Measurements from ENCODE around the gene CFAP70.

- no peak for TF ChIP-seq EP300 (IDR thresholded peaks at IDR 0.05; ENCODE audit: borderline replicate concordance)
- TF ChIP-seq MAX (IDR thresholded peaks at IDR 0.05) = no peak
- TF ChIP-seq, protein P1, sequence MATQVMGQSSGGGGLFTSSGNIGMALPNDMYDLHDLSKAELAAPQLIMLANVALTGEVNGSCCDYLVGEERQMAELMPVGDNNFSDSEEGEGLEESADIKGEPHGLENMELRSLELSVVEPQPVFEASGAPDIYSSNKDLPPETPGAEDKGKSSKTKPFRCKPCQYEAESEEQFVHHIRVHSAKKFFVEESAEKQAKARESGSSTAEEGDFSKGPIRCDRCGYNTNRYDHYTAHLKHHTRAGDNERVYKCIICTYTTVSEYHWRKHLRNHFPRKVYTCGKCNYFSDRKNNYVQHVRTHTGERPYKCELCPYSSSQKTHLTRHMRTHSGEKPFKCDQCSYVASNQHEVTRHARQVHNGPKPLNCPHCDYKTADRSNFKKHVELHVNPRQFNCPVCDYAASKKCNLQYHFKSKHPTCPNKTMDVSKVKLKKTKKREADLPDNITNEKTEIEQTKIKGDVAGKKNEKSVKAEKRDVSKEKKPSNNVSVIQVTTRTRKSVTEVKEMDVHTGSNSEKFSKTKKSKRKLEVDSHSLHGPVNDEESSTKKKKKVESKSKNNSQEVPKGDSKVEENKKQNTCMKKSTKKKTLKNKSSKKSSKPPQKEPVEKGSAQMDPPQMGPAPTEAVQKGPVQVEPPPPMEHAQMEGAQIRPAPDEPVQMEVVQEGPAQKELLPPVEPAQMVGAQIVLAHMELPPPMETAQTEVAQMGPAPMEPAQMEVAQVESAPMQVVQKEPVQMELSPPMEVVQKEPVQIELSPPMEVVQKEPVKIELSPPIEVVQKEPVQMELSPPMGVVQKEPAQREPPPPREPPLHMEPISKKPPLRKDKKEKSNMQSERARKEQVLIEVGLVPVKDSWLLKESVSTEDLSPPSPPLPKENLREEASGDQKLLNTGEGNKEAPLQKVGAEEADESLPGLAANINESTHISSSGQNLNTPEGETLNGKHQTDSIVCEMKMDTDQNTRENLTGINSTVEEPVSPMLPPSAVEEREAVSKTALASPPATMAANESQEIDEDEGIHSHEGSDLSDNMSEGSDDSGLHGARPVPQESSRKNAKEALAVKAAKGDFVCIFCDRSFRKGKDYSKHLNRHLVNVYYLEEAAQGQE (IDR thresholded peaks at IDR 0.05; ENCODE audit: low read depth) = no peak
- TF ChIP-seq ZBTB7A (IDR thresholded peaks at IDR 0.05; ENCODE audit: low read depth) = no peak
Measured at GRCh38 chr10:73281097-73281496, 77.6 kb downstream of the CFAP70 start.
